Adipocyte (in vitro differentiated cells): Measurements from ENCODE around the gene LTA.

Experiments
- DNase-seq: peaks from one replicate; pipeline ENCODE4 v3.0.0-alpha.2; 2015; ENCODE audit warnings: low read depth
- H3K27me3 ChIP-seq: replicated peaks from 2 replicates; pipeline ENCODE4 v1.7.0; 2013; ENCODE audit warnings: mild to moderate bottlenecking, low read length, moderate library complexity; ENCODE audit not compliant: control insufficient read depth, insufficient read depth
- H3K36me3 ChIP-seq: 2 replicates; pipeline ENCODE4 v1.7.0; 2013; ENCODE audit warnings: low read length, mild to moderate bottlenecking, moderate library complexity; ENCODE audit not compliant: control insufficient read depth, insufficient read depth, severe bottlenecking
- H3K4me1 ChIP-seq: 2 replicates; pipeline ENCODE4 v1.7.0; 2013; ENCODE audit warnings: mild to moderate bottlenecking, low read length, moderate library complexity; ENCODE audit not compliant: control insufficient read depth, insufficient read depth
- H3K4me3 ChIP-seq: 2 replicates; pipeline ENCODE4 v1.7.0; 2013; ENCODE audit warnings: mild to moderate bottlenecking, low read length, moderate library complexity
- H3K9ac ChIP-seq: 2 replicates; pipeline ENCODE4 v1.7.0; 2013; ENCODE audit warnings: mild to moderate bottlenecking, low read length, moderate library complexity
- H3K9me3 ChIP-seq: 2 replicates; pipeline ENCODE4 v1.7.0; 2013; ENCODE audit warnings: mild to moderate bottlenecking, low read length, moderate library complexity; ENCODE audit not compliant: control insufficient read depth

The LTA gene

GRCh38 chr6:31572041-31572911, at the start of gene LTA:
Gene LTA (plus strand): TSS chr6:31572289. CDS start chr6:31572743, 454 bp downstream.
- Histone ChIP-seq H3K27me3 (peaks cover 8% of the 10 kb centered on the region), H3K4me3 (no peak within 1 kb of the TSS), H3K9me3 (no peaks in the 10 kb centered on the region), H3K36me3 (no peaks in the 10 kb centered on the region), H3K9ac (no peak within 1 kb of the TSS), H3K4me1 (peaks cover 13% of the 10 kb centered on the region)
- no peak for DNase-seq

GRCh38 chr6:31525553-31525931, 46.5 kb upstream of the LTA start:
- Histone ChIP-seq H3K4me3 (no peak overlapping the region), H3K27me3 (no peaks in the 10 kb centered on the region), H3K9me3 (no peaks in the 10 kb centered on the region), H3K4me1 (peaks cover 13% of the 10 kb centered on the region), H3K36me3 (peaks cover 12% of the 10 kb centered on the region), H3K9ac (no peak overlapping the region)
- DNase-seq: no peak

- Histone ChIP-seq H3K9me3 (no peaks in the 10 kb centered on the region), H3K9ac (no peak overlapping the region), H3K36me3 (peaks cover 17% of the 10 kb centered on the region), H3K4me1 (peaks cover 13% of the 10 kb centered on the region), H3K4me3 (no peak overlapping the region), H3K27me3 (no peaks in the 10 kb centered on the region)
- peak; percentile 47 for DNase-seq
Observed at GRCh38 chr6:31525932-31526591, 46.0 kb upstream of the LTA start.

- peaks cover 40% of the 10 kb centered on the region for H3K36me3 ChIP-seq
- no peak overlapping the region for H3K9ac ChIP-seq
- no peak overlapping the region for H3K4me3 ChIP-seq
- DNase-seq: no peak
- H3K27me3 ChIP-seq: no peaks in the 10 kb centered on the region
- H3K4me1 ChIP-seq: peaks cover 13% of the 10 kb centered on the region
- H3K9me3 ChIP-seq: no peaks in the 10 kb centered on the region
Observed at GRCh38 chr6:31528307-31528777, 43.7 kb upstream of the LTA start.

- no peak for DNase-seq
- H3K4me3 ChIP-seq: no peak within 1 kb of the TSS
- H3K4me1 ChIP-seq: peaks cover 13% of the 10 kb centered on the region
- no peak within 1 kb of the TSS for H3K9ac ChIP-seq
- peaks cover 45% of the 10 kb centered on the region for H3K36me3 ChIP-seq
- H3K27me3 ChIP-seq: no peaks in the 10 kb centered on the region
- H3K9me3 ChIP-seq: no peaks in the 10 kb centered on the region
Observed at GRCh38 chr6:31528821-31529328, 43.2 kb upstream of the LTA start, which contains the start of gene MCCD1. Gene MCCD1 (plus strand): TSS chr6:31528962. CDS start chr6:31529015, 53 bp downstream.

GRCh38 chr6:31529329-31530150, 42.5 kb upstream of the LTA start:
- Histone ChIP-seq H3K36me3 (peaks cover 52% of the 10 kb centered on the region), H3K4me3 (no peak overlapping the region), H3K9ac (no peak overlapping the region), H3K27me3 (no peaks in the 10 kb centered on the region), H3K4me1 (peaks cover 13% of the 10 kb centered on the region), H3K9me3 (no peaks in the 10 kb centered on the region)
- no peak for DNase-seq

GRCh38 chr6:31530659-31531058, 41.4 kb upstream of the LTA start:
- Histone ChIP-seq H3K27me3 (no peaks in the 10 kb centered on the region), H3K36me3 (peaks cover 63% of the 10 kb centered on the region), H3K9me3 (no peaks in the 10 kb centered on the region), H3K4me1 (peaks cover 13% of the 10 kb centered on the region), H3K9ac (no peak overlapping the region), H3K4me3 (no peak overlapping the region)
- DNase-seq: no peak

- Histone ChIP-seq H3K4me3 (no peak overlapping the region), H3K27me3 (no peaks in the 10 kb centered on the region), H3K9ac (no peak overlapping the region), H3K9me3 (no peaks in the 10 kb centered on the region), H3K36me3 (peaks cover 68% of the 10 kb centered on the region), H3K4me1 (peaks cover 8% of the 10 kb centered on the region)
- DNase-seq: no peak
Observed at GRCh38 chr6:31531162-31531561, 40.9 kb upstream of the LTA start.

GRCh38 chr6:31531771-31532643, 40.1 kb upstream of the LTA start:
- no peak for DNase-seq
- no peaks in the 10 kb centered on the region for H3K9me3 ChIP-seq
- peaks cover 76% of the 10 kb centered on the region for H3K36me3 ChIP-seq
- peaks cover under 1% of the 10 kb centered on the region for H3K4me1 ChIP-seq
- no peak overlapping the region for H3K9ac ChIP-seq
- no peak overlapping the region for H3K4me3 ChIP-seq
- no peaks in the 10 kb centered on the region for H3K27me3 ChIP-seq
